ENCODE results near the gene FRS2.
"Not testable (repeated sequence)": the region's sequence is repeated elsewhere in the genome, so short reads cannot be mapped to it uniquely, and the experiment has no call there.

Gene FRS2

GRCh38 chr12:69470189-69471075 lies at the start of gene FRS2:
FRS2 (plus strand) TSS chr12:69470388; CDS start chr12:69569031, 98,643 bp downstream.
- peak; percentile 84 for DNase-seq (ENCODE audit: low spot score)

GRCh38 chr12:69421548-69421947 lies 48.6 kb upstream of the FRS2 start:
- no peak for DNase-seq (ENCODE audit: low spot score)

- DNase-seq (ENCODE audit: low spot score): no peak
Measured at GRCh38 chr12:69423037-69423905, 46.9 kb upstream of the FRS2 start.

- no peak for DNase-seq (ENCODE audit: low spot score)
Measured at GRCh38 chr12:69425417-69425816, 44.8 kb upstream of the FRS2 start.

- DNase-seq (ENCODE audit: low spot score): no peak
Measured at GRCh38 chr12:69428351-69429073, 41.7 kb upstream of the FRS2 start.

- DNase-seq (ENCODE audit: low spot score): no peak
Measured at GRCh38 chr12:69430942-69431590, 39.1 kb upstream of the FRS2 start.

- DNase-seq (ENCODE audit: low spot score): no peak
Measured at GRCh38 chr12:69431591-69432222, 38.5 kb upstream of the FRS2 start.

- no peak for DNase-seq (ENCODE audit: low spot score)
Measured at GRCh38 chr12:69433653-69434052, 36.5 kb upstream of the FRS2 start.

- no peak for DNase-seq (ENCODE audit: low spot score)
Measured at GRCh38 chr12:69435644-69436043, 34.5 kb upstream of the FRS2 start.

GRCh38 chr12:69437073-69437472 lies 33.1 kb upstream of the FRS2 start:
- DNase-seq (ENCODE audit: low spot score): no peak

GRCh38 chr12:69438539-69438938 lies 31.6 kb upstream of the FRS2 start:
- no peak for DNase-seq (ENCODE audit: low spot score)

GRCh38 chr12:69440016-69440415 lies 30.2 kb upstream of the FRS2 start:
- DNase-seq (ENCODE audit: low spot score): no peak

- DNase-seq (ENCODE audit: low spot score): no peak
Measured at GRCh38 chr12:69440886-69441285, 29.3 kb upstream of the FRS2 start.

- no peak for DNase-seq (ENCODE audit: low spot score)
Measured at GRCh38 chr12:69442894-69443293, 27.3 kb upstream of the FRS2 start.

GRCh38 chr12:69443916-69444315 lies 26.3 kb upstream of the FRS2 start:
- DNase-seq (ENCODE audit: low spot score): no peak

GRCh38 chr12:69447892-69448291 lies 22.3 kb upstream of the FRS2 start:
- no peak for DNase-seq (ENCODE audit: low spot score)

- DNase-seq (ENCODE audit: low spot score): not testable (repeated sequence)
Measured at GRCh38 chr12:69452598-69453132, 17.5 kb upstream of the FRS2 start.

GRCh38 chr12:69456239-69456638 lies 13.9 kb upstream of the FRS2 start:
- DNase-seq (ENCODE audit: low spot score): no peak

GRCh38 chr12:69457433-69457832 lies 12.8 kb upstream of the FRS2 start:
- DNase-seq (ENCODE audit: low spot score): no peak

GRCh38 chr12:69459477-69459876 lies 10.7 kb upstream of the FRS2 start:
- no peak for DNase-seq (ENCODE audit: low spot score)

GRCh38 chr12:69464428-69464827 lies 5.8 kb upstream of the FRS2 start:
- no peak for DNase-seq (ENCODE audit: low spot score)

Data from CD4-positive, alpha-beta T cell treated with Interleukin-6 at 100 ng/mL for 8 hours (primary cell).